ENCODE results near the gene RNF2.

RNF2 gene

GRCh38 chr1:185035258-185035657 lies 10.1 kb upstream of the RNF2 start:
- no peak overlapping the region for H3K27ac ChIP-seq
- DNase-seq: no peak
- H3K9me3 ChIP-seq: no peaks in the 10 kb centered on the region
- H3K4me3 ChIP-seq: no peak overlapping the region
- H3K36me3 ChIP-seq: no peaks in the 10 kb centered on the region
- intact Hi-C loops (cut with DNase I; ENCODE audit: low total_unique reads): no loop called here
- no peaks in the 10 kb centered on the region for H3K4me1 ChIP-seq
- TF ChIP-seq CTCF (IDR thresholded peaks at IDR 0.05): no peak
- no peaks in the 10 kb centered on the region for H3K27me3 ChIP-seq

GRCh38 chr1:185038813-185039376 lies 6.5 kb upstream of the RNF2 start:
- Histone ChIP-seq H3K4me3 (no peak overlapping the region), H3K27me3 (no peaks in the 10 kb centered on the region), H3K9me3 (no peaks in the 10 kb centered on the region), H3K36me3 (no peaks in the 10 kb centered on the region), H3K27ac (no peak overlapping the region), H3K4me1 (no peaks in the 10 kb centered on the region)
- intact Hi-C loops (cut with DNase I; ENCODE audit: low total_unique reads): no loop called here
- no peak for DNase-seq
- TF ChIP-seq CTCF (IDR thresholded peaks at IDR 0.05): no peak

DNA sequence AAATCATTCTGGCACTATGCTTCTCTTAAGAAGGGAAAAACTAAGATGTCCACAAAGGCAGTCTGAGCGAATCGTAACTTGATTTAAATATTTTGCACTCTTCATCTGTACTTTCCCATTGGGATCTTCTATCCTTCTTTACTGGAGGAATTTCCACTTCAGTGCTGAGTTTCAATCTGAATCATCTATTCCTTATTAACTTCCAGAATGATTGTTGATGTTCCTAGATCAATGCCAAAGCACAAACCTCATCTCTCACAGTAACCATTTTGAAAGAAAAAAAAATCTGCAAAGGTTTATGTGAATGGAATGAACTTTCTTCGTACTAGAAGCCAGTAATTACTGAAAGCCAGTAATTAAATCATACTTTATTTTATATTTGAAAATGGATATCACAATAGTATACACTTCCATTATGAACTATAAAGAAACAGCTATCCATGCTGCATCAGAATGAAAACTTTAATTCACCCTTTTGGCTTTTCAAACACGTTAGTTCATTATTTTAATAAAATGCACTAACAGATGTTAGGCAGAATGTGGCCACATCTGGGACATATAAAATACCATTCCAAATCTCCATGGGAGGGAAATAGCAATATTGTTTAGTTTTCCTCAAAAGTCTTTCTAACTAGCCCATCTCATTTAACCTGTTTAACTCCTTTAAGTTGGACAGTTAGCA lies 5.5 kb upstream of the RNF2 start:
- H3K9me3 ChIP-seq: no peaks in the 10 kb centered on the region
- no peaks in the 10 kb centered on the region for H3K4me1 ChIP-seq
- DNase-seq: no peak
- H3K27ac ChIP-seq: no peak overlapping the region
- no peaks in the 10 kb centered on the region for H3K36me3 ChIP-seq
- no peak for TF ChIP-seq CTCF (IDR thresholded peaks at IDR 0.05)
- no peak overlapping the region for H3K4me3 ChIP-seq
- intact Hi-C loops (cut with DNase I; ENCODE audit: low total_unique reads): loop anchor here (10.0 kb wide), 1 partner anchor 115 kb away; the partner anchor contains the start of genes SWT1 and TRMT1L
- no peaks in the 10 kb centered on the region for H3K27me3 ChIP-seq

GRCh38 chr1:185040408-185040735 lies 5.0 kb upstream of the RNF2 start:
- TF ChIP-seq CTCF (IDR thresholded peaks at IDR 0.05): no peak
- H3K27ac ChIP-seq: no peak overlapping the region

DNA sequence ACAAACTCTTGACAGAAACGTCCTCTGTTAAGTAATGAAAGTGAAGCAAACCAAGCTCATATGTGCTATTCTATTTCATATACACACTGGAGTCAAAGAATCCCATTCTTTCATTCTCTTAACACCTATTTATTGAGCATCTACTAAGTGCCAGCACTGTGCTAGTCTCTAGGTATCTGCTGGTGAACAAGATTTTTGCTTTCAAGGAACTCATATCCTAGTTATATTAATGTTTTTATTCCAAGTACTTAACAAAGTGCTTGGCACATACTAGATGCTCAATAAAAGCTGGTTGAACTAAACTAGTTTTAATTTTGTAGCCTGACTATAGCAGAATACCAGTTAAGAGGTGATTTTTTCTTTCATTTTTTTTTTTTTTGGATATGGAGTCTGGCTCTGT lies 3.6 kb upstream of the RNF2 start:
- intact Hi-C loops (cut with DNase I; ENCODE audit: low total_unique reads): loop anchor here (10.0 kb wide), 1 partner anchor 113 kb away; the partner anchor contains the start of genes SWT1 and TRMT1L
- no peak overlapping the region for H3K27ac ChIP-seq
- H3K4me1 ChIP-seq: peaks cover 0 to 3% (median 2%) of the 10 kb centered on the region in 4 donors
- H3K9me3 ChIP-seq: no peaks in the 10 kb centered on the region
- H3K27me3 ChIP-seq: no peaks in the 10 kb centered on the region
- TF ChIP-seq CTCF (IDR thresholded peaks at IDR 0.05): no peak
- H3K4me3 ChIP-seq: no peak overlapping the region
- no peak for DNase-seq
- H3K36me3 ChIP-seq: no peaks in the 10 kb centered on the region

More at GRCh38 chr1:185040408-185040735, 5.0 kb upstream of the RNF2 start:
- intact Hi-C loops (cut with DNase I; ENCODE audit: low total_unique reads): loop anchor here (10.0 kb wide), 1 partner anchor 114 kb away; the partner anchor contains the start of genes SWT1 and TRMT1L
- Histone ChIP-seq H3K4me1 (no peaks in the 10 kb centered on the region), H3K4me3 (no peak overlapping the region), H3K9me3 (no peaks in the 10 kb centered on the region), H3K36me3 (no peaks in the 10 kb centered on the region), H3K27me3 (no peaks in the 10 kb centered on the region)
- no peak for DNase-seq

Data from tibial artery (tissue), 4 donors.